Endothelial cell (in vitro differentiated cells): ENCODE results near the gene ZGPAT. TPM values are rescaled to one million over a fixed set of nuclear protein-coding genes. Genes with fewer than 3 reads are reported as not detected.

Experiments used
- DNase-seq: peaks from one replicate; pipeline ENCODE4 v3.0.0; 2021; ENCODE audit warnings: low spot score
- H3K27ac Mint-ChIP-seq: one replicate; pipeline ENCODE4 v1.8.0; 2021; ENCODE audit warnings: mixed read lengths, inconsistent platforms; ENCODE audit not compliant: unreplicated experiment
- H3K27me3 Mint-ChIP-seq: one replicate; pipeline ENCODE4 v1.8.0; 2021; ENCODE audit warnings: mild to moderate bottlenecking, moderate library complexity, mixed read lengths, inconsistent platforms; ENCODE audit not compliant: unreplicated experiment
- H3K36me3 Mint-ChIP-seq: one replicate; pipeline ENCODE4 v1.8.0; 2021; ENCODE audit warnings: mild to moderate bottlenecking, low read depth, mixed read lengths, inconsistent platforms; ENCODE audit not compliant: unreplicated experiment
- H3K4me1 Mint-ChIP-seq: one replicate; pipeline ENCODE4 v1.8.0; 2021; ENCODE audit warnings: mild to moderate bottlenecking, mixed read lengths, inconsistent platforms; ENCODE audit not compliant: unreplicated experiment
- H3K4me3 Mint-ChIP-seq: one replicate; pipeline ENCODE4 v1.8.0; 2021; ENCODE audit warnings: mild to moderate bottlenecking, mixed read lengths, inconsistent platforms; ENCODE audit not compliant: unreplicated experiment
- H3K9me3 Mint-ChIP-seq: one replicate; pipeline ENCODE4 v1.8.0; 2021; ENCODE audit warnings: mixed read lengths, inconsistent platforms; ENCODE audit not compliant: unreplicated experiment
- total RNA-seq: library from RNA; stranded (reverse); fragmentation: NEBNext Ultra II Directional; extraction: Animal tissue kit (Norgen Biotek cat#: 25700); gene quantifications from one replicate; pipeline ENCODE4 v1.2.1, GENCODE V29; 2021; ENCODE audit not compliant: unreplicated experiment
- TF ChIP-seq, protein P1 (sequence below): fragments of 200-600 bp; sonication (generic); IDR thresholded peaks from one replicate; pipeline ENCODE4 v1.5.0; 2021; ENCODE audit warnings: antibody characterized with exemption; ENCODE audit not compliant: unreplicated experiment

The ZGPAT gene
- total RNA-seq, 1 donor from 2014 or later = 34.9 TPM

DNA sequence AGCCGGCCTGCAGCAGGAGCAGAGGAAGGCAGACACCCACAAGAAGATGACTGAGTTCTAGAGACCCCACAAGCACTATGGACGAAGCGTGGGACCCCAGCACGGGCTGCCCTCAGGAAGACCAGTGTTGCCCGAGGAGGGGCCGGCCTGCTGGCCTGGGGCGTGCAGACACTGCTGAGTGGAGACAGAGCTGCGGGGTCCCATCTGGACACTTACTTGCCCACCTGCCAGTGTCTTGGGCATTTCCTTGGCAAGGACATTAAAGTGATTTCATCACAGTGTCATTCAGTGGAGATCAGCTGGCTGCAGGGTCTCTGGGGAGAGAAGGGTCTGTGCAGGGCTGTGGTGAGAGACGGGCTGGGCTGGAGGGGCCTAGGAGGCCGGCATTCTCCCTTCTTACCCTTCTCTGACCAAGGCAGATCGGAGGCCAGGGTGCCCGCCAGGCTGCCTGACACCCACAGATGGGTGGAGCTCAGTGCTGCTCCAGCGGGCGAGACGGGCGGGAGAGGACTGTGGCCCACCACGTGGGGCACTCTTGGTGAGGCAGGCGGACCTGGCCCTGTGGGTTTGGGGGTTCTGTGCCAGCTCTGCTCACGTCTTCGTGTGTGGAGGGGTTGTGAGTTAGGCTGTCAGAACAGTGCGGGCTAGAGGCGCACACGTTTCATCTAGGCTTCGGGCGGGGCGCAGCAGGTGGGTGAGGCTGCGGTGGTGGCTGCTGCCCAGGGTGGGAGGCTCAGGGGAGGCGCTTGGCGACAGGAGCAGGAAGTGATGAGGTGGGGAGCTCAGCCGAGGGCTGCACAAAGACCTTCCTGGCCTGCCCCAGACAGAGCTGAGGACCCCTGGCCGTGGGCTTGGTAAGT is 28.2 kb downstream of the ZGPAT start, which contains the start of gene LIME1:
Gene LIME1, plus strand, starts transcription at position 806 of the 860 bp plus-strand sequence. CDS start 886 bp downstream, outside the sequence.
- H3K36me3 Mint-ChIP-seq = peaks cover 16% of the 10 kb centered on the region
- no peak for DNase-seq
- H3K27ac Mint-ChIP-seq = no peak within 1 kb of the TSS
- TF ChIP-seq, protein P1, sequence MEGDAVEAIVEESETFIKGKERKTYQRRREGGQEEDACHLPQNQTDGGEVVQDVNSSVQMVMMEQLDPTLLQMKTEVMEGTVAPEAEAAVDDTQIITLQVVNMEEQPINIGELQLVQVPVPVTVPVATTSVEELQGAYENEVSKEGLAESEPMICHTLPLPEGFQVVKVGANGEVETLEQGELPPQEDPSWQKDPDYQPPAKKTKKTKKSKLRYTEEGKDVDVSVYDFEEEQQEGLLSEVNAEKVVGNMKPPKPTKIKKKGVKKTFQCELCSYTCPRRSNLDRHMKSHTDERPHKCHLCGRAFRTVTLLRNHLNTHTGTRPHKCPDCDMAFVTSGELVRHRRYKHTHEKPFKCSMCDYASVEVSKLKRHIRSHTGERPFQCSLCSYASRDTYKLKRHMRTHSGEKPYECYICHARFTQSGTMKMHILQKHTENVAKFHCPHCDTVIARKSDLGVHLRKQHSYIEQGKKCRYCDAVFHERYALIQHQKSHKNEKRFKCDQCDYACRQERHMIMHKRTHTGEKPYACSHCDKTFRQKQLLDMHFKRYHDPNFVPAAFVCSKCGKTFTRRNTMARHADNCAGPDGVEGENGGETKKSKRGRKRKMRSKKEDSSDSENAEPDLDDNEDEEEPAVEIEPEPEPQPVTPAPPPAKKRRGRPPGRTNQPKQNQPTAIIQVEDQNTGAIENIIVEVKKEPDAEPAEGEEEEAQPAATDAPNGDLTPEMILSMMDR = no peak
- H3K4me1 Mint-ChIP-seq = no peaks in the 10 kb centered on the region
- H3K4me3 Mint-ChIP-seq = peak within 1 kb of the TSS; percentile 77
- H3K9me3 Mint-ChIP-seq = no peaks in the 10 kb centered on the region
- peaks cover 16% of the 10 kb centered on the region for H3K27me3 Mint-ChIP-seq

DNA sequence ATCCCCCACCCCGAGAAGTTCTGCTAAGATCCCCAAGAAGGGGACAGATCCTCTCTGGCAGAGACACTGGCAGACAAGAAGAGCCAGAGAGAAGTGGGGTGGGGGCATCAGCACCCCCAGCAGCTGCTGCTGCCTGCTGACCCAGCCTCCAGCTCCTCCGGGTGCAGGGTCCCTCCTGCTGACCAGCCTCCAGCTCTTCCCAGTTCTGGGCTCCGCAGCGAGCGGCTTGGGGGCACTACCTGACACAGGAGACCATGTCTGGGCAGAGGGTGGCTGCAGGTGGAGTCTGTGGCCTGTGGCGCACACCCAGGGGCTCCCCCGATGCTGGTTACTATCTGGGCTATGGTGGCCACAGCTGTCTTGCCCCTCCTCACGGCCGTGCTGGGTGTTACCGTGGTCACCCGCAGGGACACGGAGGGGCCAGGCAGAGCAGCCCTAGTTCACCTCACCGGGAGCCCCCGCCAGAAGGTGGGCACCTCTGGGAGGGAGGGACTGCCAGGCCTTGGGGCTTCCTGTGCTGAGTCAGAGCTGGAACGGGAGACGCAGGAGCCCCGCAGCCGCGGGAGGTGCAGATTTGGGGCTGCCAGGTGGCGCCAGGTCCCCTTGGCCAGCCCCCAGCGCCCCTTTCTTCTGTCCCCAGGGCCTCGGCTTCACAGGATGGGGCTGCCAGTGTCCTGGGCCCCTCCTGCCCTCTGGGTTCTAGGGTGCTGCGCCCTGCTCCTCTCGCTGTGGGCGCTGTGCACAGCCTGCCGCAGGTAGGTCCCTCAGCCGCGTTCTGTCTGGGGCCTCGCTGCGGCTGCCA is 29.3 kb downstream of the ZGPAT start:
- H3K4me3 Mint-ChIP-seq = no peak overlapping the region
- no peaks in the 10 kb centered on the region for H3K4me1 Mint-ChIP-seq
- peaks cover 18% of the 10 kb centered on the region for H3K27me3 Mint-ChIP-seq
- DNase-seq = peak; percentile 11
- TF ChIP-seq, protein P1 = no peak
- H3K9me3 Mint-ChIP-seq = no peaks in the 10 kb centered on the region
- H3K27ac Mint-ChIP-seq = no peak overlapping the region
- H3K36me3 Mint-ChIP-seq = peaks cover 16% of the 10 kb centered on the region

DNA sequence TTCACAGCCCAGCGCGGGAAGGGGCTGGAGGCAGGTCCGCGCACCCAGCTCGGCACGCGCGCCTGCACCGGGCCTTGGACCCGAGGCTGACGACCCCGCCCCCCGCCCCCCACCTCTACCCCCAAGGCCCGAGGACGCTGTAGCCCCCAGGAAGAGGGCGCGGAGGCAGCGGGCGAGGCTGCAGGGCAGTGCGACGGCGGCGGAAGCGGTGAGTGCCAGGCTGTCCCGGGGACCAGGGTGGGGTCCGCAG is 29.8 kb downstream of the ZGPAT start:
- Mint-ChIP-seq H3K27ac (no peak overlapping the region), H3K9me3 (no peaks in the 10 kb centered on the region), H3K4me1 (no peaks in the 10 kb centered on the region), H3K36me3 (peaks cover 16% of the 10 kb centered on the region), H3K27me3 (peaks cover 18% of the 10 kb centered on the region), H3K4me3 (no peak overlapping the region)
- no peak for DNase-seq
- TF ChIP-seq, protein P1 = no peak

DNA sequence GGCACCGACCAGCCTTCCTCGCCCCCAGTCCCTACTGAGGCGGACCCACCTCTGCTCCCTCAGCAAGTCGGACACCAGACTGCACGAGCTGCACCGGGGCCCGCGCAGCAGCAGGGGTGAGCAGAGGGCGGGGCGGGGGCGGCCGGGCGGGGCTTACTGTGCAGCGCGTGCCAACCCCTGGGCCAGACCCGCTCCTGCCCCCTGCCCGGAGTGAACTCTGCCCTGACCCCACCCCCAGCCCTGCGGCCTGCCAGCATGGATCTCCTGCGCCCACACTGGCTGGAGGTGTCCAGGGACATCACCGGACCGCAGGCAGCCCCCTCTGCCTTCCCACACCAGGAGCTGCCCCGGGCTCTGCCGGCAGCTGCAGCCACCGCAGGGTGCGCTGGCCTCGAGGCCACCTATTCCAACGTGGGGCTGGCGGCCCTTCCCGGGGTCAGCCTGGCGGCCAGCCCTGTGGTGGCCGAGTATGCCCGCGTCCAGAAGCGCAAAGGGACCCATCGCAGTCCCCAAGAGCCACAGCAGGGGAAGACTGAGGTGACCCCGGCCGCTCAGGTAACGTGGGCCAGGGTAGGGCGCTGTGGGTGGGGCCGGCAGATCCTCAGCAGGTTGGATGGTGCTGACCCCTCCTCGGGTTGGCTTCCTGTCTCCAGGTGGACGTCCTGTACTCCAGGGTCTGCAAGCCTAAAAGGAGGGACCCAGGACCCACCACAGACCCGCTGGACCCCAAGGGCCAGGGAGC is 30.3 kb downstream of the ZGPAT start:
- H3K36me3 Mint-ChIP-seq = peaks cover 16% of the 10 kb centered on the region
- H3K27me3 Mint-ChIP-seq = peaks cover 18% of the 10 kb centered on the region
- H3K4me1 Mint-ChIP-seq = no peaks in the 10 kb centered on the region
- DNase-seq = peak; percentile 14
- TF ChIP-seq, protein P1 = no peak
- no peak overlapping the region for H3K27ac Mint-ChIP-seq
- no peaks in the 10 kb centered on the region for H3K9me3 Mint-ChIP-seq
- no peak overlapping the region for H3K4me3 Mint-ChIP-seq
